Lower leg skin (tissue), 4 donors: ENCODE measurements around the gene TBCD. TPM values are rescaled to one million over a fixed set of nuclear protein-coding genes. Genes with fewer than 3 reads are reported as not detected.

Experiments used
- DNase-seq, 2 donors: peaks; one replicate each; pipeline ENCODE4 v3.0.0-alpha.2; 2019; ENCODE audit warnings: low spot score in 2 of 2
- H3K4me3 ChIP-seq: fragments of 200-600 bp; sonication (generic); 2 replicates; pipeline ENCODE4 v1.5.1; 2017; ENCODE audit warnings: mild to moderate bottlenecking, low read depth; ENCODE audit not compliant: poor library complexity, severe bottlenecking
- POLR2A ChIP-seq, 2 donors: fragments of 450-650 bp; IDR thresholded peaks; one replicate each; pipeline ENCODE4 v1.6.1; 2016 to 2017; ENCODE audit warnings: antibody characterized with exemption in 2 of 2, mild to moderate bottlenecking in 1 of 2, moderate library complexity in 1 of 2
- WGBS, 2 donors: methylation state at CpG; one replicate each; pipeline ENCODE4 v1.1.5; 2018; 5-methylcytosine and 5-hydroxymethylcytosine counted together
- intact Hi-C: fragments of 100-400 bp; cut with DNase I; formaldehyde crosslinking; loops from one replicate; pipeline ENCODE4 v1.15.0; 2023; ENCODE audit warnings: low total_unique reads
- total RNA-seq, 4 donors: library from RNA; depleted of rRNA; stranded (reverse); fragments of >200 nt; gene quantifications; one replicate each; pipeline ENCODE4 v1.1.0, GENCODE V29; 2016
- TF ChIP-seq, protein P1 (sequence below), 3 donors: fragments of 450-650 bp; IDR thresholded peaks; one replicate each; pipeline ENCODE4 v1.5.1; 2016; ENCODE audit warnings: antibody characterized with exemption in 3 of 3, mild to moderate bottlenecking in 3 of 3, moderate library complexity in 2 of 3

Gene TBCD
- total RNA-seq, 4 donors from 2014 or later, result 38.7 to 73.4 (median 51.5) TPM

DNA sequence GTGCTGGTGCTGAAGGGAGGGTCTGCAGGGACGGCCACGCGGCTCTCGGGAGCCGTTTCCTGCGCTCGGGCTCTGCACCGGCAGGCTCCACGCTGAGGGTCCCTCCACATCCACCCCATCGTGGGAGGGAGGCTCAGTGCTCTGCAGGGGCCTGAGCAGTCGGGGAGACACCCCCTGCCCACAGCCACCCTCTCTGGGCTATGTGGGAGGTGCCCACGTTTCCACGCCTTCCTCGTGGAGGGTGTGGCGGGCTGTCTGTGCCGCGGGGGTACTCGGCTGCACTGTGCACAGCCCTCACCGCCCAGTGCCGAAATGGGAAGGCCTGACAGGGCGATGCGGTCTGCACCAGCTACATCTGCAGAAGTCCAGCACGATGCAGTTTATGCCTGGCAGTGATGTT, 113.4 kb downstream of the TBCD start:
- no peak for DNase-seq
- 79 to 89% methylated on average over 21 of the region's 23 CpGs for WGBS, 2 donors
- TF ChIP-seq POLR2A (IDR thresholded peaks at IDR 0.05), result no peak
- TF ChIP-seq, protein P1, sequence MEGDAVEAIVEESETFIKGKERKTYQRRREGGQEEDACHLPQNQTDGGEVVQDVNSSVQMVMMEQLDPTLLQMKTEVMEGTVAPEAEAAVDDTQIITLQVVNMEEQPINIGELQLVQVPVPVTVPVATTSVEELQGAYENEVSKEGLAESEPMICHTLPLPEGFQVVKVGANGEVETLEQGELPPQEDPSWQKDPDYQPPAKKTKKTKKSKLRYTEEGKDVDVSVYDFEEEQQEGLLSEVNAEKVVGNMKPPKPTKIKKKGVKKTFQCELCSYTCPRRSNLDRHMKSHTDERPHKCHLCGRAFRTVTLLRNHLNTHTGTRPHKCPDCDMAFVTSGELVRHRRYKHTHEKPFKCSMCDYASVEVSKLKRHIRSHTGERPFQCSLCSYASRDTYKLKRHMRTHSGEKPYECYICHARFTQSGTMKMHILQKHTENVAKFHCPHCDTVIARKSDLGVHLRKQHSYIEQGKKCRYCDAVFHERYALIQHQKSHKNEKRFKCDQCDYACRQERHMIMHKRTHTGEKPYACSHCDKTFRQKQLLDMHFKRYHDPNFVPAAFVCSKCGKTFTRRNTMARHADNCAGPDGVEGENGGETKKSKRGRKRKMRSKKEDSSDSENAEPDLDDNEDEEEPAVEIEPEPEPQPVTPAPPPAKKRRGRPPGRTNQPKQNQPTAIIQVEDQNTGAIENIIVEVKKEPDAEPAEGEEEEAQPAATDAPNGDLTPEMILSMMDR (IDR thresholded peaks at IDR 0.05), result no peak
- H3K4me3 ChIP-seq, result no peak overlapping the region
- intact Hi-C loops, result no loop called here

DNA sequence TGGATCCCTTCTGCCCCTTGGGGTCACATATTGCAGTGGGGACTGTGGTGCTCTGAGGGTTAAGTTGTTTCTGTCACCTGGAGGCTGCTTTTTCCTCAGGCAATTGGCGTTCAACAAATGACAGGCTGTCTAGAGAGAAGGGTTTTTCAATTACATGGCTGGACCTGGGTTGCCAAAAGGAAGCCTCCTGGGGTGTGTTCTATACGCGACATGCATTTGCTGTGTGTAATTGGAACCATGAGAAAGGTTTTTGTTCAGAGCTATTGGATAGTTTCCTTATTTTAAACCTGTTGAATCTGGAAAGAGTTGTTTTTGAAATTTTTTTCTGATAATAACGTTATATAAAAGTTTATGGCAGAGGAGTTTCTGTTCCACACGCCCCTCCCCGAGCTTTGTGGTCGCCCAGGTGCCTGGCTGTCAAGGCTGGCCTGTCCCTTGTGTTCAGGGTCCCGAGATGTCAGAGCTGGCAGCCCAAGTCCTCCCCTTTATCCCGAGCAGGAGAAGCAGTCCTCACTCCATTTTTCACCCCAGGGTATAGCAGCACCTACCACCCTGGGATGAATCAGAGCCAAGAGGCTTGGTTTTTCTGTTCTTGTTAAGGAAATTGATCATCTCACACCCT, 114.0 kb downstream of the TBCD start:
- TF ChIP-seq, protein P1 (IDR thresholded peaks at IDR 0.05), result no peak
- no peak for TF ChIP-seq POLR2A (IDR thresholded peaks at IDR 0.05)
- no peak for DNase-seq
- no peak overlapping the region for H3K4me3 ChIP-seq
- 64 to 67% methylated on average over 9 of the region's 9 CpGs for WGBS, 2 donors
- intact Hi-C loops, result no loop called here

DNA sequence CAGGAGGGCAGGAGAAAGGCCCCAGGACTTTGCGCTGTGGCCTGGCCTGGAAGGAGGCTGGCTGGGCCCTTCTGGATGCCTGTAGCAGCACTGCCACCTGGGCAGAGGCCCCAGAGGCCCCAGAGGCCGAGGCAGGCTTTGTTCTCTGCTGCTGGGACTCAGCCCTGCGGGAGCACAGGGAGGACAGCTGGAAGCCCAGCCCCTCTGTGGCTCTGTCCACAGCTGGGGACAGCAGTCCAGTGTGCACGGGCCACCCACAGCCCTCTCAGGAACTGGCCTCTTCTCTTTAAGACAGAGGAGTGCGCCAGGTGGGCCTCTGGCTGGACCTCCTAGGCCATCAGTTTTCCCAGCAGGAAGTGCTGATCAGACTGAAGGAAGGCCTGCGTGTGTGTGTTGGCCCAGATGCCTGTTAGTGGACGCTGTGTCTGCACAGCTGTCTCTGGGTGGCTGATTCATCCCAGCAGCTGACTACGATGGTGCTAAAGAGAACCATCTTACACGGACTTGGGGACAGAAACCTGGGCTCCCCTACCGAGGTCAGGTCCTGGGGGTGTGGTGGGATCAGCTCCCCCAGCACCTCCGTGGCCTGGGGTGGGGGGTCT, 114.8 kb downstream of the TBCD start:
- no peak for DNase-seq
- no peak for TF ChIP-seq POLR2A (IDR thresholded peaks at IDR 0.05)
- TF ChIP-seq, protein P1 (IDR thresholded peaks at IDR 0.05), result no peak
- 59 to 81% methylated on average over 6 to 8 of the region's 11 CpGs for WGBS, 2 donors
- intact Hi-C loops, result no loop called here
- no peak overlapping the region for H3K4me3 ChIP-seq

DNA sequence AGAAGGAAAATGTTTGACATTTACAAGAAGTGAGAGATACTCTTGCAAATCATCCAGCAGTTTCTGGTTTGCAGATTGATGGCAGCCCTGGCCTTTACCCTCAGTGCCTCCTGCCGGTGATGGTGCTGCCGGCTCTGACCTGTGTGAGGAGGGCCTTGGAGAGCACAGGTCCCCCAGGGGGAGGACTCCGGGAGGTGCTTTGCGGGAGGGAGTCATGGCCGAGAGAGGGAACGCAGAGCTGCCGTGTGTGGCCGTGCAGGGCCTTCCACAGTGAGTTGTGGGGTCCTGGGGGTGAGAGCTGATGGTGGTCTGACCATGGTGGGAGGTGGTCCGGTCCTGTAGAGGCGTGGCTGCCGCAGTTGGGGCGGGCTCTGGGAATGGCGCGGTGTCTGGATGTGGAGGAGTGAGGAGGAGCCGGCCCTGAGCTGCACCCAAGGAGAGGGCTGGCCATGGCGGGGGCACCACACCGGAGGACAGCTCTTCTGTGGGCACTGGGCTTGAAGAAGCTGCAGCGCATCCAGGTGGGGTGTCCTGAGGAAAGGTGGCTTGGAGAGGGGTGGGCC, 116.0 kb downstream of the TBCD start:
- TF ChIP-seq POLR2A (IDR thresholded peaks at IDR 0.05), result no peak
- TF ChIP-seq, protein P1 (IDR thresholded peaks at IDR 0.05), result no peak
- H3K4me3 ChIP-seq, result no peak overlapping the region
- 94 to 96% methylated on average over 18 of the region's 18 CpGs for WGBS, 2 donors
- DNase-seq, result no peak
- intact Hi-C loops, result no loop called here

DNA sequence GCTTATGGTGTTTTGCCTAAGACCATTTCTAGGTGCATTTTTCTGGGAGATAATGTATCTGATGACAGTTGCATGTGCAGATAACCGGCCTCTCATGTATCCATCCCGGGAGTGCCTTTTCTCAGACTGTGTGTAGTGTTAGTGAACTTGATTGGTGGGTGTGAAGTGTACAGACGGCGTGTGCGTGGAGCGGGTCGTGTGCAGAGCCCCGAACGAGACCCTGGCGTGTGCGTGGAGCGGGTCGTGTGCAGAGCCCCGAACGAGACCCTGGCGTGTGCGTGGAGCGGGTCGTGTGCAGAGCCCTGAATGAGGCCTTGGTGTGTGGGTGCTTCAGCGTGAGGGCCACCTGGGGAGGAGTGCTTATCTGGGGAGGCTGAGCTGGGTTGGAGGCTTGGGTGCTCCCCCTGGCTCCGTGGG, 116.9 kb downstream of the TBCD start:
- intact Hi-C loops, result no loop called here
- TF ChIP-seq POLR2A (IDR thresholded peaks at IDR 0.05), result no peak
- TF ChIP-seq, protein P1 (IDR thresholded peaks at IDR 0.05), result no peak
- DNase-seq, result no peak
- no peak overlapping the region for H3K4me3 ChIP-seq
- 91 to 92% methylated on average over 21 of the region's 21 CpGs for WGBS, 2 donors
